ENCODE results near the gene SLC25A27. TPM values are rescaled to one million over a fixed set of nuclear protein-coding genes. Genes with fewer than 3 reads are reported as not detected.

SLC25A27 gene
- total RNA-seq, 1 donor from 2014 or later: 4.7 TPM

GRCh38 chr6:46688117-46688965, 35.6 kb downstream of the SLC25A27 start:
- no peaks in the 10 kb centered on the region for H3K9me3 Mint-ChIP-seq (ENCODE audit: unreplicated experiment)
- H3K27ac Mint-ChIP-seq (ENCODE audit: unreplicated experiment): no peak overlapping the region
- no peak for DNase-seq (ENCODE audit: low spot score)
- no peak overlapping the region for H3K4me3 Mint-ChIP-seq (ENCODE audit: unreplicated experiment)
- H3K27me3 Mint-ChIP-seq (ENCODE audit: unreplicated experiment): peaks cover 4% of the 10 kb centered on the region
- no peaks in the 10 kb centered on the region for H3K4me1 Mint-ChIP-seq (ENCODE audit: unreplicated experiment)
- no peak for TF ChIP-seq CTCF (IDR thresholded peaks at IDR 0.05; ENCODE audit: unreplicated experiment)
- H3K36me3 Mint-ChIP-seq (ENCODE audit: low read depth, unreplicated experiment): no peaks in the 10 kb centered on the region

GRCh38 chr6:46688966-46689335, 36.2 kb downstream of the SLC25A27 start:
- Mint-ChIP-seq H3K4me1 (ENCODE audit: unreplicated experiment) (no peaks in the 10 kb centered on the region), H3K27ac (ENCODE audit: unreplicated experiment) (no peak overlapping the region), H3K9me3 (ENCODE audit: unreplicated experiment) (no peaks in the 10 kb centered on the region), H3K4me3 (ENCODE audit: unreplicated experiment) (no peak overlapping the region), H3K27me3 (ENCODE audit: unreplicated experiment) (peaks cover 4% of the 10 kb centered on the region), H3K36me3 (ENCODE audit: low read depth, unreplicated experiment) (no peaks in the 10 kb centered on the region)
- DNase-seq (ENCODE audit: low spot score): no peak
- no peak for TF ChIP-seq CTCF (IDR thresholded peaks at IDR 0.05; ENCODE audit: unreplicated experiment)

- Mint-ChIP-seq H3K4me1 (ENCODE audit: unreplicated experiment) (no peaks in the 10 kb centered on the region), H3K9me3 (ENCODE audit: unreplicated experiment) (no peaks in the 10 kb centered on the region), H3K4me3 (ENCODE audit: unreplicated experiment) (no peak overlapping the region), H3K36me3 (ENCODE audit: low read depth, unreplicated experiment) (no peaks in the 10 kb centered on the region), H3K27ac (ENCODE audit: unreplicated experiment) (no peak overlapping the region), H3K27me3 (ENCODE audit: unreplicated experiment) (peaks cover 4% of the 10 kb centered on the region)
- DNase-seq (ENCODE audit: low spot score): no peak
- TF ChIP-seq CTCF (IDR thresholded peaks at IDR 0.05; ENCODE audit: unreplicated experiment): no peak
Observed at GRCh38 chr6:46689657-46690056, 36.9 kb downstream of the SLC25A27 start.

- Mint-ChIP-seq H3K4me3 (ENCODE audit: unreplicated experiment) (no peak overlapping the region), H3K4me1 (ENCODE audit: unreplicated experiment) (no peaks in the 10 kb centered on the region), H3K36me3 (ENCODE audit: low read depth, unreplicated experiment) (no peaks in the 10 kb centered on the region), H3K27me3 (ENCODE audit: unreplicated experiment) (peaks cover 4% of the 10 kb centered on the region), H3K9me3 (ENCODE audit: unreplicated experiment) (no peaks in the 10 kb centered on the region), H3K27ac (ENCODE audit: unreplicated experiment) (no peak overlapping the region)
- no peak for DNase-seq (ENCODE audit: low spot score)
- TF ChIP-seq CTCF (IDR thresholded peaks at IDR 0.05; ENCODE audit: unreplicated experiment): no peak
Observed at GRCh38 chr6:46690141-46690755, 37.5 kb downstream of the SLC25A27 start.

GRCh38 chr6:46690911-46691451, 38.2 kb downstream of the SLC25A27 start:
- no peaks in the 10 kb centered on the region for H3K9me3 Mint-ChIP-seq (ENCODE audit: unreplicated experiment)
- no peak overlapping the region for H3K27ac Mint-ChIP-seq (ENCODE audit: unreplicated experiment)
- no peaks in the 10 kb centered on the region for H3K4me1 Mint-ChIP-seq (ENCODE audit: unreplicated experiment)
- peaks cover 4% of the 10 kb centered on the region for H3K27me3 Mint-ChIP-seq (ENCODE audit: unreplicated experiment)
- no peak for TF ChIP-seq CTCF (IDR thresholded peaks at IDR 0.05; ENCODE audit: unreplicated experiment)
- H3K4me3 Mint-ChIP-seq (ENCODE audit: unreplicated experiment): no peak overlapping the region
- H3K36me3 Mint-ChIP-seq (ENCODE audit: low read depth, unreplicated experiment): no peaks in the 10 kb centered on the region
- DNase-seq (ENCODE audit: low spot score): no peak
